Activated CD8-positive, alpha-beta memory T cell treated with anti-CD3 and anti-CD28 coated beads, Interleukin-2, amount 10 ng/mL, durations not matched to agents 7 days and 5 days (primary cell): ENCODE results near the gene LIN52. TPM values are rescaled to one million over a fixed set of nuclear protein-coding genes. Genes with fewer than 3 reads are reported as not detected.

Experiments used
- ATAC-seq: fragments of 150-1000 bp; cut with Tn5 transposase; one replicate; pipeline ENCODE4 v1.10.0; 2021; ENCODE audit warnings: moderate library complexity
- CTCF ChIA-PET: fragments of 350-600 bp; sonication (Branson Sonifier 250); formaldehyde crosslinking; loops from one replicate; lab custom pipeline; 2021; ENCODE audit warnings: antibody characterized with exemption; lab: Charles Lee
- DNase-seq: peaks from one replicate; pipeline ENCODE4 v3.0.0-alpha.2; 2020
- H3K27ac Mint-ChIP-seq: one replicate; pipeline ENCODE4 v1.8.0; 2021; ENCODE audit warnings: mild to moderate bottlenecking, mixed read lengths
- H3K27me3 Mint-ChIP-seq: one replicate; pipeline ENCODE4 v1.8.0; 2021; ENCODE audit warnings: mixed read lengths
- H3K36me3 Mint-ChIP-seq: one replicate; pipeline ENCODE4 v1.8.0; 2021; ENCODE audit warnings: mild to moderate bottlenecking, mixed read lengths
- H3K4me1 Mint-ChIP-seq: one replicate; pipeline ENCODE4 v1.8.0; 2021; ENCODE audit warnings: mixed read lengths
- H3K4me3 Mint-ChIP-seq: one replicate; pipeline ENCODE4 v1.8.0; 2021; ENCODE audit warnings: mild to moderate bottlenecking, moderate library complexity, mixed read lengths
- H3K9me3 Mint-ChIP-seq: one replicate; pipeline ENCODE4 v1.8.0; 2022; ENCODE audit warnings: low read depth, mixed read lengths
- total RNA-seq, 2 experiments: library from RNA; stranded (reverse); gene quantifications; one replicate each; pipeline ENCODE4 v1.2.3, GENCODE V29; 2021

The LIN52 gene
- total RNA-seq, 2 experiments from 2014 or later, result 18.3 to 20.1 TPM

- DNase-seq (no peak), ATAC-seq (no peak)
- Mint-ChIP-seq H3K36me3 (no peaks in the 10 kb centered on the region), H3K9me3 (no peaks in the 10 kb centered on the region), H3K27ac (no peak within 1 kb of the TSS), H3K4me3 (no peak within 1 kb of the TSS), H3K4me1 (peaks cover 15% of the 10 kb centered on the region), H3K27me3 (peaks cover 78% of the 10 kb centered on the region)
- CTCF ChIA-PET, result interaction anchor here (1.1 to 4.7 kb wide), 2 partner anchors 12 to 16 kb away, joined by 3 to 27 read pairs; no protein-coding TSS in a partner anchor
Measured at GRCh38 chr14:74238974-74239847, 154.5 kb downstream of the LIN52 start, which contains the start of gene VSX2. Gene VSX2 (plus strand): TSS chr14:74239449. CDS start chr14:74239562, 113 bp downstream.

- peak overlapping the region; percentile 17 for H3K4me3 Mint-ChIP-seq
- no peaks in the 10 kb centered on the region for H3K36me3 Mint-ChIP-seq
- peaks cover 81% of the 10 kb centered on the region for H3K27me3 Mint-ChIP-seq
- CTCF ChIA-PET, result interaction anchor here (1.3 to 4.7 kb wide), 3 partner anchors 11 to 20 kb away, joined by 3 to 27 read pairs (median 15); no protein-coding TSS in a partner anchor
- no peaks in the 10 kb centered on the region for H3K9me3 Mint-ChIP-seq
- no peak overlapping the region for H3K27ac Mint-ChIP-seq
- ATAC-seq, result no peak
- DNase-seq, result no peak
- H3K4me1 Mint-ChIP-seq, result peaks cover 15% of the 10 kb centered on the region
Measured at GRCh38 chr14:74239848-74240793, 155.4 kb downstream of the LIN52 start.

- DNase-seq, result no peak
- peak; percentile 38 for ATAC-seq
- H3K4me3 Mint-ChIP-seq, result peak overlapping the region; percentile 17
- no peaks in the 10 kb centered on the region for H3K36me3 Mint-ChIP-seq
- H3K27me3 Mint-ChIP-seq, result peaks cover 87% of the 10 kb centered on the region
- no peak overlapping the region for H3K27ac Mint-ChIP-seq
- H3K4me1 Mint-ChIP-seq, result peaks cover 15% of the 10 kb centered on the region
- H3K9me3 Mint-ChIP-seq, result no peaks in the 10 kb centered on the region
- CTCF ChIA-PET, result interaction anchor here (1.3 to 4.7 kb wide), 3 partner anchors 10 to 19 kb away, joined by 3 to 27 read pairs (median 15); no protein-coding TSS in a partner anchor
Measured at GRCh38 chr14:74240794-74241651, 156.3 kb downstream of the LIN52 start.

- H3K27ac Mint-ChIP-seq, result no peak overlapping the region
- DNase-seq, result no peak
- H3K4me1 Mint-ChIP-seq, result peaks cover 15% of the 10 kb centered on the region
- peaks cover 89% of the 10 kb centered on the region for H3K27me3 Mint-ChIP-seq
- CTCF ChIA-PET, result interaction anchor here (1.3 to 4.7 kb wide), 3 partner anchors 10 to 18 kb away, joined by 3 to 27 read pairs (median 15); no protein-coding TSS in a partner anchor
- no peaks in the 10 kb centered on the region for H3K9me3 Mint-ChIP-seq
- H3K36me3 Mint-ChIP-seq, result no peaks in the 10 kb centered on the region
- H3K4me3 Mint-ChIP-seq, result no peak overlapping the region
- ATAC-seq, result no peak
Measured at GRCh38 chr14:74241652-74242017, 156.9 kb downstream of the LIN52 start.

- Mint-ChIP-seq H3K27ac (peak overlapping the region; percentile 21), H3K4me1 (peaks cover 15% of the 10 kb centered on the region), H3K36me3 (no peaks in the 10 kb centered on the region), H3K4me3 (no peak overlapping the region), H3K9me3 (no peaks in the 10 kb centered on the region), H3K27me3 (peaks cover 95% of the 10 kb centered on the region)
- CTCF ChIA-PET, result interaction anchor here (0.7 to 4.7 kb wide), 4 partner anchors 9 to 93 kb away, joined by 3 to 27 read pairs (median 9); no protein-coding TSS in a partner anchor
- ATAC-seq (no peak), DNase-seq (no peak)
Measured at GRCh38 chr14:74242021-74242779, 157.4 kb downstream of the LIN52 start.

- no peak overlapping the region for H3K27ac Mint-ChIP-seq
- CTCF ChIA-PET, result interaction anchor here (0.8 kb wide), 1 partner anchor 93 kb away, joined by 3 read pairs; no protein-coding TSS in a partner anchor
- ATAC-seq (no peak), DNase-seq (no peak)
- no peaks in the 10 kb centered on the region for H3K36me3 Mint-ChIP-seq
- H3K27me3 Mint-ChIP-seq, result peaks cover 94% of the 10 kb centered on the region
- H3K4me1 Mint-ChIP-seq, result peaks cover 15% of the 10 kb centered on the region
- no peaks in the 10 kb centered on the region for H3K9me3 Mint-ChIP-seq
- no peak overlapping the region for H3K4me3 Mint-ChIP-seq
Measured at GRCh38 chr14:74242780-74243042, 158.0 kb downstream of the LIN52 start.

GRCh38 chr14:74243051-74243450 lies 158.3 kb downstream of the LIN52 start:
- peaks cover 15% of the 10 kb centered on the region for H3K4me1 Mint-ChIP-seq
- no peak for DNase-seq
- CTCF ChIA-PET, result no interaction called here

GRCh38 chr14:74244115-74244514 lies 159.4 kb downstream of the LIN52 start:
- Mint-ChIP-seq H3K9me3 (no peaks in the 10 kb centered on the region), H3K4me3 (no peak overlapping the region), H3K27ac (no peak overlapping the region), H3K36me3 (no peaks in the 10 kb centered on the region), H3K27me3 (peaks cover 92% of the 10 kb centered on the region), H3K4me1 (peaks cover 15% of the 10 kb centered on the region)
- DNase-seq (no peak), ATAC-seq (no peak)
- CTCF ChIA-PET, result interaction anchor here (1.1 to 1.2 kb wide), 2 partner anchors 13 to 14 kb away, joined by 3 to 4 read pairs; no protein-coding TSS in a partner anchor

More at GRCh38 chr14:74243051-74243450, 158.3 kb downstream of the LIN52 start:
- no peak for ATAC-seq
- Mint-ChIP-seq H3K27ac (no peak overlapping the region), H3K27me3 (peaks cover 94% of the 10 kb centered on the region), H3K4me3 (no peak overlapping the region), H3K9me3 (no peaks in the 10 kb centered on the region), H3K36me3 (no peaks in the 10 kb centered on the region)

- Mint-ChIP-seq H3K27ac (no peak overlapping the region), H3K4me3 (no peak overlapping the region), H3K27me3 (peaks cover 91% of the 10 kb centered on the region), H3K36me3 (no peaks in the 10 kb centered on the region), H3K9me3 (no peaks in the 10 kb centered on the region), H3K4me1 (peaks cover 15% of the 10 kb centered on the region)
- DNase-seq, result no peak
- no peak for ATAC-seq
- CTCF ChIA-PET, result interaction anchor here (0.6 to 1.2 kb wide), 4 partner anchors 12 to 45 kb away, joined by 3 to 4 read pairs (median 3); no protein-coding TSS in a partner anchor
Measured at GRCh38 chr14:74245292-74245691, 160.5 kb downstream of the LIN52 start.

- H3K27me3 Mint-ChIP-seq, result peaks cover 83% of the 10 kb centered on the region
- H3K4me1 Mint-ChIP-seq, result peaks cover 10% of the 10 kb centered on the region
- DNase-seq (no peak), ATAC-seq (no peak)
- H3K36me3 Mint-ChIP-seq, result no peaks in the 10 kb centered on the region
- H3K4me3 Mint-ChIP-seq, result no peak overlapping the region
- H3K9me3 Mint-ChIP-seq, result no peaks in the 10 kb centered on the region
- H3K27ac Mint-ChIP-seq, result no peak overlapping the region
- CTCF ChIA-PET, result interaction anchor here (1.8 kb wide), 1 partner anchor 11 kb away, joined by 8 read pairs; no protein-coding TSS in a partner anchor
Measured at GRCh38 chr14:74246542-74246941, 161.8 kb downstream of the LIN52 start.

- Mint-ChIP-seq H3K9me3 (no peaks in the 10 kb centered on the region), H3K4me1 (peaks cover 6% of the 10 kb centered on the region), H3K27me3 (peaks cover 71% of the 10 kb centered on the region), H3K4me3 (no peak overlapping the region), H3K27ac (no peak overlapping the region), H3K36me3 (no peaks in the 10 kb centered on the region)
- CTCF ChIA-PET, result interaction anchor here (0.7 to 1.8 kb wide), 4 partner anchors 9 to 29 kb away, joined by 5 to 8 read pairs (median 6); no protein-coding TSS in a partner anchor
- ATAC-seq, result no peak
- no peak for DNase-seq
Measured at GRCh38 chr14:74248017-74248416, 163.3 kb downstream of the LIN52 start.
